Measurements from ENCODE around the gene RSU1.

RSU1 gene

GRCh38 chr10:16662923-16663322 lies 154.3 kb downstream of the RSU1 start:
- no peak for FAIRE-seq

DNA sequence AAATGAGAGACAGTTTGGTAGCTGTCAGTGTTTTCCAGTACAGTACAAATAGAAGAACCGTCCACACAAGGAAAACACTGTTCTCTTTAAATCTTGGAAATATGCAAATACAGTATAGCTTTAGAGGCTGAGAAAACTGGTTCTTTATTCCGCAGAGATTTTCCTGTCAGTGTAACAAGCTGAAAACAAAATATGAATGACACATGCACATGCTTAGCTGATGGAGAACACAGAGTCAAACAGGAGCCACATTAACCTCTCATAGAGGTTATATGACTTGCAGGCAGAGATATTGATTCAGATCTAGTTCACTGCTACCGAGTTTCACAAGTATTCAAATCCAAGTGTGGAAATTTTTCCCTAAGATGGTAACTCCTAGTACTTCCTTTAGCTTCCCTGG lies 160.3 kb downstream of the RSU1 start:
- no peak for FAIRE-seq

- no peak for FAIRE-seq
Observed at GRCh38 chr10:16653224-16653623, 164.0 kb downstream of the RSU1 start.

GRCh38 chr10:16652154-16652553 lies 165.1 kb downstream of the RSU1 start:
- FAIRE-seq: no peak

DNA sequence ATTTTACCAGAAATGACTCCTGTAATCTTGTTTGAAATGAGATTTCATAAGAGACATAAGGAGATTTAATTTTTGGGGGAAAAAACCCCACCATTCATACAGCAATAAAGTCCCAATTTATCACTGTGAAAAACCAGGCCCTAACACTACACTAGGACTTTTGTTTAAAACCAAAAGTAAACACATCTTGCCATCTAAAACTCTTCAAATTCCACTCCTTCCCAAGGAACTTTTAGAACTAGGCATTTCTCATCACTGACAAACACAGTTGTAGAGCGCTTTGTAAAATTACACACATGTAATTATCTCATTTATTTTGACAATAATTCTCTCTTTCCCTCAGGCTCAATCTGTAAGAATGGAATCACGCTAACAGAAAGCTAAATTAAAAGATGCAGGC lies 167.5 kb downstream of the RSU1 start:
- no peak for FAIRE-seq

DNA sequence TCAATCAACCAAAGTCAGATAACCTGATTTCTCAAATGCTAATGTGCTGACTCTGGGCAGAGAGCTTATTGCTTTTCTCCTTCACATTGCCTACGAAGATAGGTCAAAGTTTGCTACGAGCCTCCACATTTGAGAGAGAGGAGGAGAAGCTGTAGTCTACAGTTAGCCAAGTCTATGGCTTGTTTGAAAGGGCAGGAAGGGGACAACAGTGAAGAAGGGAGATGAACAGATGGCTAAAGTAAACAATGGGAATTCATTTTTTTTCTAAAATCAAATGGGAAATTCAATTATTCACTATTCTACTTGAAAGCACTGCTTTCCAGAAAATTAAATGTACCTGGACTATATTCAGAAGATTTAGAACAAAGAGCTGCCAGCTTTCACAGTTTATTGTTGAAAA lies 168.9 kb downstream of the RSU1 start:
- no peak for FAIRE-seq

DNA sequence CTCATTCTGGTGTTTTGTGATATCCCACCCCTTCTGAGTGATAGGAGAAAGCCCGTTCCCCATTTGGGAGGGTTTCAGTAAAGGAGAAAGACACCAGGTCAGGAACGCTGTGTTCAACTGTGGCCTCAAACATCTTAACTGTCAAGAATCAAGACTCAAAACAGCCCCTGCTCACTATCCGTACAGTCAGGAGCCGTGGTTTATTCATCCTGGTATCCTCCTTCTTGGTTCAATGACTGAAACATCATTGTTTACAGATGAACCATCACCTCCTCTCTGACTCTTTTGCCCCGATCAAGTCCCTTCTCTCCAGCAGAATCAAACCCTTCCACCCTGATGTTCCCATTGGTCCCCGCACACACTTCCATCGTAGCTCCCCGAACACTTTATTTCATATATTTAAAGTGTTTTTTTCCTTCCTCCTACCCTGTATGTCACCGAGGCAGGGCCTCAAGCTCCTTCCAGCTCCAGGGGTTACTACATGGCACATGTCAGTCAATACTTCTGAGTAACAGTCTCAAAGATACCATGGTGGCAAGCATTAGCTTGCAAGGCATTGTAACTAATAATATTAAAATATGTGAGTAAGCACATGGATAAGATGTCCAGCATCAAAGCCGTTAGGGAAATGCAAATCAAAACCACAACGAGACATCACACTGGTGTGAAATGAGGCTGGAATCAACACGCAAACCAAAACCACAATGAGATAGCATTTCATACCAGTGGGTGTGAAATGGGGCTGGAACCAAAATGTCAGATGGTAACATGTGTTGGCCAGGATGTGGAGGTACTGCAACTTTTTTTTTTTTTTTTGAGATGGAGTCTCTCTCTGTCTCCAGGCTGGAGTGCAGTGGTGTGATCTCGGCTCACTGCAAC lies 170.8 kb downstream of the RSU1 start:
- no peak for FAIRE-seq

- FAIRE-seq: no peak
Observed at GRCh38 chr10:16644146-16644545, 173.1 kb downstream of the RSU1 start.

DNA sequence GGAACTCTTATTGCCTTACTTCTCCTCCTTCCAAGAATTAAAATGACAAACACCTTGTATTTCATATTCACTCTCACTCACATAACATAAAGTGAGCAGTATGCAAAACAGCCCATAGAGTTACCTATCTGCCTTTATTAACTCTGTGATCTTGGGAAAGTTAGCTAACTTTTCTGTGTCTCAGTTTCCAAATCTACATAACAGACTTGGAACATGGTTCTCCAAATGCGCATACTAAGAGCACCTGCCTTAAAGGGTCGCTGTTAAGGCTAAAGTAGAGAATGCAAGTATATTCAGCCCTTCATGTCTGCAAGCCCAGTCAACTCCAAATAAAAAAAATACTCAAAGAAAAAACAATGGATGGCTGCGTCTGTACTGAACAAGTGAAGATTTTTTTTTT lies 173.7 kb downstream of the RSU1 start:
- no peak for FAIRE-seq

GRCh38 chr10:16640153-16640552 lies 177.1 kb downstream of the RSU1 start:
- FAIRE-seq: no peak

GRCh38 chr10:16639471-16639870 lies 177.8 kb downstream of the RSU1 start:
- no peak for FAIRE-seq

- no peak for FAIRE-seq
Observed at GRCh38 chr10:16632996-16633395, 184.2 kb downstream of the RSU1 start.

DNA sequence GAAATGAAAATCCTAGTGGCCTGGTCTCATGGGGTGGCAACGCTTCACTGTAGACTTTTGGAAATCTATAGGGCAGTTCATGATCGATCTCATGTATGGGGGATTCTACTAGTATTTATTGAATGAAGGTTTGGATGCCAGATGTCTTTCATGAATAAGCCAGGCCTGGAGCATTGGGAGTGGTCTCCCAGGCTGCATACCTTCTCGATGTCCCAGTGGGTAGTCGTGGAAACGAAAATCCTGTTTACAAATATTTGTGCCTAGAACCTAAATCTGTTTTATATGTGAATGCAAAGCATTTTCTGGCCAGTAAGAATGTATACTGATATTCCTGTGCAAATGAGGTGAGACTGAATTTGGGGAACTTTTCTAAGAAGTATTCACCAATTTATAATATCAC lies 190.5 kb downstream of the RSU1 start:
- FAIRE-seq: no peak

- no peak for FAIRE-seq
Observed at GRCh38 chr10:16612981-16613355, 204.3 kb downstream of the RSU1 start.

- FAIRE-seq: no peak
Observed at GRCh38 chr10:16612115-16612980, 204.9 kb downstream of the RSU1 start.

DNA sequence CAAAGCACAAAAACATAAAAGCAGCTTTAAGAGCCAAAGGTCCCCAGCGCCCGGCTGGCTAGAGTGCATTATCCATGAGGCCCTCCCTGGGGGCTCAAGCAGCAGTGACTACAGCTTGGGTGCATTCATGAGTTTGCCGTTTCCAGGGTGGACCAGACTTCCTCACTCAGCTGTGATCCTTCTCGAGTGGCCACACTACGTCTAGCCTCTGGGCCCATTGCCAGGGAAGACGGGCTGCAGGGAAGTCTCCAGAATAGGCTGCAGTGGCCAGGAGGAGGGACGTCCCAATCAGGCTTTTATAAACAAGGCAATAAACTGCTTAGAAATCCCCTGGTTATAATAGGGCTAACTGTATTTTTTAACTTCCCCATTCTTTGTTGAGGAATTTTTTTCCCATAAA lies 206.2 kb downstream of the RSU1 start:
- FAIRE-seq: no peak

DNA sequence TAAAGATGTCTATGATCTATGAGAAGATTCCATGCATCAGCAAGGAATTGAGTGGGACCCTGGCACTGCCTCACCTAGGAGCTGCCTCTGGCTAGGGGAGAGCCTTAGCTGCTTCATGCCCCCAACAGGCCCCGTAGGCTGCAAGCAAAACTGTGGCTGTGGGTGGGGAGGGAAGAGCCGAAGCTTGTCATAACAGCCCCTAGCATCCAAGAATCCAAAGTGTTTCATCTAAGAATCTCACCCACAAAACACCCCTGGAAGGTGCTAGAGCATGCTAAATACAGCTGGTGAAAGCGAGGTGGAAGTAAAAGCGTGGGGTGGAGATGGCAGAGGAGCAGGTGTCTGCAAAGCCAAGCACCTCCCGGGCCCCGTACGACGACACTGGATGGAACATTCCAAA lies 208.0 kb downstream of the RSU1 start:
- FAIRE-seq: no peak

DNA sequence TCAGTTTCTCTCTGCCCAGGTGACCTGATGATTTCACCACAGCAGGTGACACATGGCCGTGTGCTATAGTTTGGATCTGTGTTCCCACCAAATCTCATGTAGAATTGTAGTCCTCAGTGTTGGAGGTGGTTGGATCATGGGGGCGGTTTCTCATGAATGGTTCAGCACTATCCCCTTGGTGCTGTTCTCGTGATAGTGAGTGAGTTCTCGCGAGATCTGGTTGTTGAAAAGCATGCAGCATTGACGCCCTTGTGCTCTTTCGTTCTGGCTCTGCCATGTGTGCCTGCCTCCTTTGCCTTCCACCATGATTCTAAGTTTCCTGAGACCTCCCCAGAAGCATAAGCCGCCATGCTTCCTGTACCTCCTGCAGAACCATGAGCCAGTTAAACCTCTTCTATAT lies 210.3 kb downstream of the RSU1 start:
- no peak for FAIRE-seq

DNA sequence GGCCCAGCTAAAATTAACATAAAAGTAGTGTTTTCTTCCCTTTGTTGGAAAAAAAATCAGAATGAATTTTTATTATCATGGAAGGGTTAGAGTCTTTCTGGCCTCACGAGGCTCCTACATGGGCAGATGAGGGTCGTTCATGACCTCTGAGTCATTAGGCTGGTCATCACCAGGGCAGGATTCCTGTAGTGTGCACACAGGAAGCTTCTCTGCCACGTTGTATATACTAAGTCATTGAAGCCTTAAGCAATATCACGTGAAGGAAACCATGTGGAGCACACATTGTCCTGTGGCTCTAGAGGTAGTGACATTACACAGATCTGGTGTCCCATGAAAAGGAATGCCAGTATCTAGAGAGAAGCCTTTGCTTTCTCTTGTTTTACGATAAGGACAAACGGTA lies 210.8 kb downstream of the RSU1 start:
- FAIRE-seq: no peak

DNA sequence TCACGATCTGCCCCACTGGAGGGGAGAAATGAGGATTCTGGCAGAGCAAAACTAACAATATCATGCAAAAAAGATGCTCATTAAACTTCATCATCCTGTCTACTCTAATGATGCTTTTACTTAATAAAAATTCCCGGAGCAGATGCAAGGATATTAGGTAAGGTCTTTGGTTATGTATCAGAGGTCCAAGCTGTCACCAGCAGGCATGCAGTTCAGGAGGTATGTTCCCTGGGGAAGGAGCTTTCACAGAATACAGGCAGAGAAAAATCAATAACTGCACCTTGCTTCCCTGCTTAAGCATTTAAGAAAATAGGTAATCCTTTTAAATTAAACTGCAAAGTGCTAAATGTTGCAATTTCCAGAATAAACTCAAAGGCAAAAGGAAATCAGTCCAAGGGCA lies 213.9 kb downstream of the RSU1 start:
- no peak for FAIRE-seq

DNA sequence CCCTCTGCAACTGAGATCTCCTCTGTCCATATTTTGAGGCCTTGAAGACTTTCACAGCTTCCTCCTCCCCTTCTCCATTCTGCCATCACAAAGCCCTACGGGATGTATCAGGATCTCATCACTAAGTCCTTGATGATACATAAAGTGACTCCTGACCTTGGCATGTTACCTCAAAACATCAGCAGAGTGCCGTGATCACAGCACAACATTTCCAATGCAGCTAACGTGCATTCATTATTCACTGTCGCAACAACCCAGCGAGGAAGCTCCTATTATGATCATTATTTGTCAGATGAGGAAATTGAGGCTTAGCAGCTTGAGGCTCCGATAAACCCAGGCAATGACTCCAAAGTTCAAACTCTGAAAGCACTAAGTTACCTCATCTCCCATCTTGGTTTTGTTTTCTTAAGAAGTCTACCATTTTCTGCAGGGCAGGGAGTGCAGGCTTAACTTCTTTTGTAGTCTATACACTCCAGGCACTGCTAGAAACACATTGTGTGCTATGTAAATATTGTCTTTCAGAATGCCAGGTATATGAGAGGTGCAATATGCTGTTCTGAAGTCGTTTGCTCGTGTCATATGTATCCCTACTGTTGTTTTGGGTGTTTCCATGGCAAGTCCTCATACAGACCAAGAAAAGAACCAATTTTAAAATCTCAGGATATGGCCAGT lies 215.0 kb downstream of the RSU1 start:
- no peak for FAIRE-seq

GRCh38 chr10:16599662-16600061 lies 217.6 kb downstream of the RSU1 start:
- FAIRE-seq: no peak

DNA sequence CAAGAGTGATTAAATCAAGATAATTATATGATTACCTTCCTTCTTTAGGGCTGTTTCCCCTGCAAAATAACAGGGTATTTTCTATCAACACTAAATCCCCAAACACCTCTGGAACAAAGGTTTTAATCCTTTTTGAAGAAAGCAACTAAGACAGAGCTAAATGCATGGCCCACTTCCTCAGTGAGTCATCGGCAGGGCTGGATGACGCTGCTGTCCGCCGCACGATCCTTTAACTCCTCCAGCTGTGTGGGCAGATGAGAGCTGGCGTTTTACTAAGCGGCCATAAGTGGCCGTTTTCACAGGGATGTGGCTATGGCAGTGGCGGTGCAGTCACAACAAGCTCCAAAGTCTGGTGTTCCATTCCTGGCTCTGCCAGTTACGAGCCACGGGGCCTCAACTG lies 219.6 kb downstream of the RSU1 start:
- no peak for FAIRE-seq

DNA sequence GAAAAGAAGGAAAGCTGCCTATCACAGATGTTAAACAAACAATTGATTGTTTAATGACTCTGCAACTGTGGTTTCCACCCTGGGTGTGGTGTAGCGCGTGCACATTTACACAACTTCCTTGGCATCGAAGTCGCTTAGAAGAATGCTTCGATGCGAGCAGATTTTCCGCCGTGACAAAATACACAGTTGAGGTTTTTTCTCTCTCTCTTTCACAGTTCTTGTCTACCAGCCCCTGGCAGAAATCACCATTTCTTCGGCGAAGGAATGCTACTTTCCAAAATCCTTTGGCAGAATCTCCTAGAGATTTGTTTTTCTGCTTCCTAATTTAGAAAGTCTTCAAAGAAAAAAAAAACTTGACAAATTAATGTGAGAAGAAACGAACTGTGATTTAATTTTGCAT lies 224.8 kb downstream of the RSU1 start:
- no peak for FAIRE-seq

Data from TTC549 (cell line).